Caco-2 (cell line): ENCODE results near the gene TFDP3. TPM values are rescaled to one million over a fixed set of nuclear protein-coding genes. Genes with fewer than 3 reads are reported as not detected.

Source experiments
- BruUV-seq: library from RNA; stranded (reverse); fragments of 400-500 nt; replicated peaks from 2 replicates; lab custom pipeline; 2021; lab: Mats Ljungman, UMichigan
- CTCF ChIA-PET: fragments of 300-600 bp; sonication (Branson Sonifier 250); formaldehyde crosslinking; loops from one replicate; lab custom pipeline; 2022; ENCODE audit warnings: antibody characterized with exemption; lab: Charles Lee
- POLR2A ChIA-PET: fragments of 300-600 bp; sonication (Branson Sonifier 250); formaldehyde crosslinking; loops from one replicate; lab custom pipeline; 2022; ENCODE audit warnings: antibody characterized with exemption; lab: Charles Lee
- DNase-seq, 2 experiments: peaks; one replicate each; pipeline versions ENCODE4 v3.0.0 to v3.0.0-alpha.2; 2020 to 2022
- H3K27me3 ChIP-seq: replicated peaks from 2 replicates; pipeline ENCODE4 v1.6.0; 2011; ENCODE audit warnings: low read length; ENCODE audit not compliant: control insufficient read depth, insufficient read depth
- H3K36me3 ChIP-seq: 2 replicates; pipeline ENCODE4 v1.5.1; 2011; ENCODE audit warnings: low read length; ENCODE audit not compliant: control insufficient read depth, insufficient read depth
- H3K4me1 ChIP-seq: fragments of 250-450 bp; sonication (Bioruptor Pico); 2 replicates; pipeline ENCODE4 v1.5.1; 2020; ENCODE audit warnings: mild to moderate bottlenecking
- H3K4me3 ChIP-seq: 2 replicates; pipeline ENCODE4 v1.5.1; 2011; ENCODE audit warnings: low read depth, mild to moderate bottlenecking, control low read depth, low read length
- H3K9me3 ChIP-seq: fragments of 250-450 bp; sonication (Bioruptor Pico); 2 replicates; pipeline ENCODE4 v1.5.1; 2020; ENCODE audit warnings: mild to moderate bottlenecking, moderate library complexity
- H3K27ac Mint-ChIP-seq: one replicate; pipeline ENCODE4 v1.8.0; 2022; ENCODE audit warnings: mixed read lengths; ENCODE audit not compliant: unreplicated experiment
- H3K27me3 Mint-ChIP-seq: one replicate; pipeline ENCODE4 v1.8.0; 2022; ENCODE audit warnings: mixed read lengths; ENCODE audit not compliant: insufficient read depth, unreplicated experiment
- H3K36me3 Mint-ChIP-seq: one replicate; pipeline ENCODE4 v1.8.0; 2022; ENCODE audit warnings: mild to moderate bottlenecking, mixed read lengths; ENCODE audit not compliant: insufficient read depth, unreplicated experiment
- H3K4me1 Mint-ChIP-seq: one replicate; pipeline ENCODE4 v1.8.0; 2022; ENCODE audit warnings: low read depth, mixed read lengths; ENCODE audit not compliant: unreplicated experiment
- H3K4me3 Mint-ChIP-seq: one replicate; pipeline ENCODE4 v1.8.0; 2022; ENCODE audit warnings: mild to moderate bottlenecking, moderate library complexity, mixed read lengths; ENCODE audit not compliant: unreplicated experiment
- H3K9me3 Mint-ChIP-seq: one replicate; pipeline ENCODE4 v1.8.0; 2022; ENCODE audit warnings: mixed read lengths; ENCODE audit not compliant: unreplicated experiment
- CTCF ChIP-seq, 2 experiments: fragments of 200-600 bp in 1 of 2; IDR thresholded peaks; 1 replicate in 1 of 2; 2 replicates in 1 of 2; pipeline versions ENCODE4 v1.5.1 to v1.8.0; 2011 to 2022; ENCODE audit warnings: antibody characterized with exemption in 1 of 2, control low read depth in 1 of 2, inconsistent platforms in 1 of 2, low read depth in 1 of 2, low read length in 1 of 2, mild to moderate bottlenecking in 1 of 2, moderate library complexity in 1 of 2; ENCODE audit not compliant: insufficient read depth in 1 of 2, severe bottlenecking in 1 of 2, unreplicated experiment in 1 of 2
- intact Hi-C: fragments of 100-400 bp; cut with micrococcal nuclease; formaldehyde crosslinking; loops from one replicate; pipeline ENCODE4 v1.10.0; 2022; ENCODE audit not compliant: unreplicated experiment
- total RNA-seq: library from RNA; stranded (reverse); gene quantifications from 2 replicates; pipeline ENCODE4 v1.2.3, GENCODE V29; 2022

The TFDP3 gene
- total RNA-seq, 1 experiment from 2014 or later, result not detected

GRCh38 chrX:133175605-133176004 is 42.5 kb downstream of the TFDP3 start:
- Mint-ChIP-seq H3K4me3 (no peak overlapping the region), H3K36me3 (no peaks in the 10 kb centered on the region), H3K4me1 (no peaks in the 10 kb centered on the region), H3K9me3 (no peaks in the 10 kb centered on the region), H3K27me3 (no peaks in the 10 kb centered on the region), H3K27ac (no peak overlapping the region)
- POLR2A ChIA-PET, result no interaction called here
- Histone ChIP-seq H3K4me1 (no peaks in the 10 kb centered on the region), H3K9me3 (no peaks in the 10 kb centered on the region), H3K27me3 (no peaks in the 10 kb centered on the region; the same call in 1 of the 2 replicates), H3K36me3 (no peaks in the 10 kb centered on the region), H3K4me3 (no peak overlapping the region)
- BruUV-seq, result no TSS peak
- no peak for DNase-seq
- CTCF ChIA-PET, result interaction anchor here (1.0 kb wide), 1 partner anchor 170 kb away, joined by 3 read pairs; no protein-coding TSS in a partner anchor
- TF ChIP-seq CTCF (IDR thresholded peaks at IDR 0.05; ENCODE audit: insufficient read depth in 1 of 2, low read depth in 1 of 2, low read length in 1 of 2, severe bottlenecking in 1 of 2, unreplicated experiment in 1 of 2), result no peak
- intact Hi-C loops, result loop anchor here (2.0 to 10.0 kb wide), 2 partner anchors 39 to 201 kb away; no protein-coding TSS in a partner anchor

GRCh38 chrX:133175162-133175561 is 43.0 kb downstream of the TFDP3 start:
- POLR2A ChIA-PET, result interaction anchor here (0.5 kb wide), 1 partner anchor 358 kb away, joined by 3 read pairs; no protein-coding TSS in a partner anchor
- H3K27ac Mint-ChIP-seq, result no peak overlapping the region
- H3K4me1 Mint-ChIP-seq, result no peaks in the 10 kb centered on the region
- CTCF ChIA-PET, result interaction anchor here (1.0 kb wide), 1 partner anchor 170 kb away, joined by 3 read pairs; no protein-coding TSS in a partner anchor
- Histone ChIP-seq H3K36me3 (no peaks in the 10 kb centered on the region), H3K9me3 (no peaks in the 10 kb centered on the region), H3K27me3 (no peaks in the 10 kb centered on the region; the same call in 1 of the 2 replicates), H3K4me3 (no peak overlapping the region), H3K4me1 (no peaks in the 10 kb centered on the region)
- no peaks in the 10 kb centered on the region for H3K27me3 Mint-ChIP-seq
- H3K9me3 Mint-ChIP-seq, result no peaks in the 10 kb centered on the region
- DNase-seq, result no peak
- TF ChIP-seq CTCF (IDR thresholded peaks at IDR 0.05; ENCODE audit: insufficient read depth in 1 of 2, low read depth in 1 of 2, low read length in 1 of 2, severe bottlenecking in 1 of 2, unreplicated experiment in 1 of 2), result no peak
- H3K36me3 Mint-ChIP-seq, result no peaks in the 10 kb centered on the region
- no TSS peak for BruUV-seq
- H3K4me3 Mint-ChIP-seq, result no peak overlapping the region
- intact Hi-C loops, result loop anchor here (10.0 kb wide), 1 partner anchor 200 kb away; no protein-coding TSS in a partner anchor

GRCh38 chrX:133171962-133172708 is 46.0 kb downstream of the TFDP3 start:
- H3K36me3 ChIP-seq, result no peaks in the 10 kb centered on the region
- TF ChIP-seq CTCF (IDR thresholded peaks at IDR 0.05; ENCODE audit: insufficient read depth in 1 of 2, low read depth in 1 of 2, low read length in 1 of 2, severe bottlenecking in 1 of 2, unreplicated experiment in 1 of 2), result peak; percentile 40 to 47
- intact Hi-C loops, result loop anchor here (1.0 to 10.0 kb wide), 4 partner anchors 126 to 535 kb away; no protein-coding TSS in a partner anchor
- BruUV-seq, result no TSS peak
- POLR2A ChIA-PET, result no interaction called here
- H3K4me3 ChIP-seq, result no peak overlapping the region
- Mint-ChIP-seq H3K4me3 (no peak overlapping the region), H3K9me3 (no peaks in the 10 kb centered on the region), H3K27me3 (peaks cover 7% of the 10 kb centered on the region), H3K27ac (no peak overlapping the region), H3K4me1 (no peaks in the 10 kb centered on the region), H3K36me3 (no peaks in the 10 kb centered on the region)
- peak in 1 of 2 experiments; percentile 28 for DNase-seq
- no peaks in the 10 kb centered on the region; the same call in 1 of the 2 replicates for H3K27me3 ChIP-seq
- CTCF ChIA-PET, result interaction anchor here (0.9 kb wide), 1 partner anchor 126 kb away, joined by 3 read pairs; no protein-coding TSS in a partner anchor
- no peaks in the 10 kb centered on the region for H3K4me1 ChIP-seq
- H3K9me3 ChIP-seq, result no peaks in the 10 kb centered on the region

Other genes with a start within 250 kb of the TFDP3 start
- not detected in 2 replicates for gene USP26, start 121.2 kb downstream of the TFDP3 start, total RNA-seq
- 1.0 and 1.2 TPM in 2 replicates for gene GPC4, start 197.1 kb upstream of the TFDP3 start, total RNA-seq